Ishikawa (cell line): ENCODE results near the gene TTC9B.

Source experiments
- NFIC ChIP-seq: IDR thresholded peaks from 2 replicates; pipeline ENCODE4 v1.6.1; 2012
- TAF1 ChIP-seq: IDR thresholded peaks from 2 replicates; pipeline ENCODE4 v1.6.1; 2012; ENCODE audit warnings: low read depth, mild to moderate bottlenecking

DNA sequence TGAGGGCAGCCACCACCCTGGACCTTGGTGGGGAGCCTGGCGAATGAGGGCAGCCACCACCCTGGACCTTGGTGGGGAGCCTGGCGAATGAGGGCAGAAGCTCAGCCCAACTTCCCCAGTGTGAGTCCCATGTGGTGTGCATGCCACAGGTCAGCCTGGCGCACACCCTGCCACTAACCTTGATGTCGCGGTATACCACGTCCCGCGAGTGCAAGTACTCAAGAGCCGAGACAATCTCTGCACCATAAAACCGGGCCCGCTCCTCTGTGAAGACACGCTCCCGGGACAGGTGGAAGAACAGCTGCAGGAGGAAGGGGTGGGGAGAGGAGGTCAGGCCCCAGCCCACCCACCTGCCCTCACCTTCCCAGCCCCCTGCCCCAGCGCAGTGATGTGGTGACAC is 19.6 kb upstream of the TTC9B start:
- TF ChIP-seq NFIC: no peak
- TF ChIP-seq TAF1: no peak
